Muscle layer of duodenum (tissue), 2 donors: ENCODE data around the gene CCDC179.

ENCODE experiments used
- H3K27ac ChIP-seq: one replicate; pipeline ENCODE4 v1.7.0; 2013; ENCODE audit warnings: mild to moderate bottlenecking, low read length
- H3K27me3 ChIP-seq: one replicate; pipeline ENCODE4 v1.7.0; 2013; ENCODE audit warnings: low read depth, mild to moderate bottlenecking, control low read depth, low read length
- H3K36me3 ChIP-seq, 2 donors: one replicate each; pipeline ENCODE4 v1.7.0; 2013; ENCODE audit warnings: low read length in 2 of 2, control low read depth in 1 of 2, mild to moderate bottlenecking in 1 of 2; ENCODE audit not compliant: insufficient read depth in 2 of 2, control insufficient read depth in 1 of 2
- H3K4me1 ChIP-seq, 2 donors: one replicate each; pipeline ENCODE4 v1.7.0; 2013; ENCODE audit warnings: low read length in 2 of 2, mild to moderate bottlenecking in 2 of 2, control low read depth in 1 of 2, moderate library complexity in 1 of 2; ENCODE audit not compliant: insufficient read depth in 2 of 2, control insufficient read depth in 1 of 2
- H3K4me3 ChIP-seq, 2 donors: one replicate each; pipeline ENCODE4 v1.7.0; 2013; ENCODE audit warnings: low read length in 2 of 2, low read depth in 1 of 2, mild to moderate bottlenecking in 1 of 2
- H3K9me3 ChIP-seq, 2 donors: one replicate each; pipeline ENCODE4 v1.7.0; 2013; ENCODE audit warnings: low read length in 2 of 2, control low read depth in 1 of 2, mild to moderate bottlenecking in 1 of 2; ENCODE audit not compliant: control insufficient read depth in 1 of 2
- donor health status: healthy.

The CCDC179 gene

DNA sequence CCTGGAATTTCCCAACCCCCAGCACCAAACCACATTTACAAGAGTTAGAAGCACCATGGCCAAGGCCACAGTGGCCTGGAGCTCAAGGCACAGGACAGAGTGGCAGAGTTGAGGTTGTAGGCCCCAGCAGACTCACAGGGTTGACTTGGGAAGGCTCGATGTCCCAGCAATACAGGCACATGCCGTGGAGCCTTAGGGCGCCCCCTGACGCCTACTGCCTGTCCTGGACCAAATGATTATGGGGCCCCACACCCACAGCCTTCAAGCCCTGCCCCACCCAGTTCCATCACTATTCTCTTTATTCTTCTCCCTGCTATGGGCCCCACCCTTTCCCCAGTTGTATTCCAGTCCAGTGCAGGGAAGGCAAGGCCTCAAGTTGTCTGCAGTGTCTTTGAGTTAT is at the start of gene CCDC179:
Gene CCDC179, minus strand, starts transcription at position 234 of the 400 bp plus-strand sequence. Its CDS starts 53 bp downstream, at position 181.
- no peaks in the 10 kb centered on the region for H3K27me3 ChIP-seq

GRCh38 chr11:22903782-22904181 is 43.5 kb upstream of the CCDC179 start:
- Histone ChIP-seq H3K36me3 (no peaks in the 10 kb centered on the region), H3K9me3 (no peaks in the 10 kb centered on the region), H3K4me3 (no peak overlapping the region), H3K27ac (no peak overlapping the region), H3K4me1 (no peaks in the 10 kb centered on the region), H3K27me3 (no peaks in the 10 kb centered on the region)

More for the DNA sequence above, at the start of gene CCDC179:
- H3K4me3 ChIP-seq: no peak within 1 kb of the TSS
- H3K36me3 ChIP-seq: no peaks in the 10 kb centered on the region
- H3K4me1 ChIP-seq: no peaks in the 10 kb centered on the region
- no peaks in the 10 kb centered on the region for H3K9me3 ChIP-seq
- no peak within 1 kb of the TSS for H3K27ac ChIP-seq

DNA sequence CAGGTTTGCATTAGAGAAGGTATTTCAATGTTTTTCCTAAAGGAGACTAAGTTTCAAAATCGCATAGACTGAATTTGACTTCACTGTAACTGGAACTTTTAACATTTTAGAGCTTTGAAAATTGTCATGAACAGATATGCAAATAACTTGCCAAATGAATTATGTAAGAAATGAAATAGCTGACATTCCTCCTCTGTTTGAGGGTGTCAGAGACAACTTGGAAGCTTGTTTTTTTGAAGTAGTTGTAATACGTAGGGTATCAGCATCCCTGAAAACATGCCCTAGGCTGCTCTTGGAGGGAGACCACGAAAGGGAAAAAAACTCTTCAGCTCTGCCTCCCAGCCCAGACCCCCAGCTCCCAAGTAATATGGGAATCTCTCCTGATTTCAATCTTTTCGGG is 41.3 kb upstream of the CCDC179 start:
- Histone ChIP-seq H3K9me3 (no peaks in the 10 kb centered on the region), H3K4me1 (no peaks in the 10 kb centered on the region), H3K27me3 (no peaks in the 10 kb centered on the region), H3K4me3 (no peak overlapping the region), H3K27ac (no peak overlapping the region), H3K36me3 (no peaks in the 10 kb centered on the region)

DNA sequence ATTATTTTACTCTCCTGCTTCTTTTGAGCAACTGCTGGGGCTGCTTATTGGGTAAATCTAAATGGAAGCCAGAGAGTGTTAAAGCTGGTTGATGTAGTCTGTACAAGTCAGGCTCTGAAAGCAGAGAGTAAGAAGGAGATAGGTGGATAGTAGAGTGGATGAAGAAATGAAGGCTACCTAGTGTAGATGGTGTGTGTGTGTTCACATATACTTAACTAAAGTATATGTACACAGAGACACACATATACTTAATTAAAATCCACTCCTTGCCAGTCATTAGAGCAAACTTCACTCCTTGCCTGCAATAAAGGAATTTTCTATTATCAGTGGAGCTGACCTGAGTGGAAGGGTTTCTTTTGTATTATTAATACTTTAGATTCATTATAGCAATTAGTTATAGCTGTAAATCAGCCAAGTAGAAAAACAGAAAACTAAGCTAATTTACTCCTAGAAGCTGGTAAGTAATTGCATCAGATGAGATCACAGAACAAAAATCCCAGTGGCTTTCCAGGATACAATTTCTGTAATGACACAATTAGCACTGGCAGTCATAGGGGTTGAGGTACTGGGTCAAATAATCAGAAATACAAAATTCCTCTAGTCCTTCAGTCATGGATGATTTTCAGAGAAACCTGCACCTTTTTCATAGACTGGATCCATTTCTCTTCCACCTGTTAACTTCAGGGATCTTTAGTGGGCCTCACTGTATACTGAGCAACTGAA is 40.7 kb upstream of the CCDC179 start:
- no peaks in the 10 kb centered on the region for H3K27me3 ChIP-seq
- H3K4me3 ChIP-seq: no peak overlapping the region
- no peaks in the 10 kb centered on the region for H3K4me1 ChIP-seq
- H3K36me3 ChIP-seq: no peaks in the 10 kb centered on the region
- H3K9me3 ChIP-seq: no peaks in the 10 kb centered on the region
- no peak overlapping the region for H3K27ac ChIP-seq

GRCh38 chr11:22898036-22898435 is 37.8 kb upstream of the CCDC179 start:
- H3K4me1 ChIP-seq: no peaks in the 10 kb centered on the region
- no peaks in the 10 kb centered on the region for H3K27me3 ChIP-seq
- no peak overlapping the region for H3K4me3 ChIP-seq
- no peak overlapping the region for H3K27ac ChIP-seq
- no peaks in the 10 kb centered on the region for H3K9me3 ChIP-seq
- no peaks in the 10 kb centered on the region for H3K36me3 ChIP-seq

DNA sequence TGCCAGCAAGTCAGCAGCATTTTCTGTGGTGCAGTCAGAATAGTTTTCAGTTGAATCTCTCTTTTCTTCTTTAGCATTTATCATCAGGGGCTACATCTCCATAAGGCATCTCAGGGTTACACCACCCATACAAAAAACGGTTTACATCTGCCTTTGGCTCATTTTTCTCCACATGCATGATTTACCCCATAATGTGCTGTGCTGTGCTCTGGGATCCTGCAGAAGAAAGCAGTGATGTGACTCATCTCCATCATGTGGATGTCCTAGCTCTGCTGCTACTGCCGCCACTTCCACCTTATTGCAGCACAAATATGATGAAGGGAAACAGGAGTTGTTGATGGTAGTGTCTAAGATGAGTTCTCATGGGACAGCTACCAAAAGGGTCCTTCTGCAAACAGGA is 30.0 kb upstream of the CCDC179 start:
- Histone ChIP-seq H3K27me3 (no peaks in the 10 kb centered on the region), H3K9me3 (no peaks in the 10 kb centered on the region), H3K27ac (no peak overlapping the region), H3K4me1 (no peaks in the 10 kb centered on the region), H3K36me3 (no peaks in the 10 kb centered on the region), H3K4me3 (no peak overlapping the region)

GRCh38 chr11:22884217-22884616 is 23.9 kb upstream of the CCDC179 start:
- no peaks in the 10 kb centered on the region for H3K36me3 ChIP-seq
- no peak overlapping the region for H3K27ac ChIP-seq
- H3K4me3 ChIP-seq: no peak overlapping the region
- H3K9me3 ChIP-seq: no peaks in the 10 kb centered on the region
- no peaks in the 10 kb centered on the region for H3K4me1 ChIP-seq
- H3K27me3 ChIP-seq: no peaks in the 10 kb centered on the region

GRCh38 chr11:22879630-22880029 is 19.4 kb upstream of the CCDC179 start:
- Histone ChIP-seq H3K36me3 (no peaks in the 10 kb centered on the region), H3K27me3 (no peaks in the 10 kb centered on the region), H3K4me3 (no peak overlapping the region), H3K9me3 (no peaks in the 10 kb centered on the region), H3K4me1 (no peaks in the 10 kb centered on the region), H3K27ac (no peak overlapping the region)

DNA sequence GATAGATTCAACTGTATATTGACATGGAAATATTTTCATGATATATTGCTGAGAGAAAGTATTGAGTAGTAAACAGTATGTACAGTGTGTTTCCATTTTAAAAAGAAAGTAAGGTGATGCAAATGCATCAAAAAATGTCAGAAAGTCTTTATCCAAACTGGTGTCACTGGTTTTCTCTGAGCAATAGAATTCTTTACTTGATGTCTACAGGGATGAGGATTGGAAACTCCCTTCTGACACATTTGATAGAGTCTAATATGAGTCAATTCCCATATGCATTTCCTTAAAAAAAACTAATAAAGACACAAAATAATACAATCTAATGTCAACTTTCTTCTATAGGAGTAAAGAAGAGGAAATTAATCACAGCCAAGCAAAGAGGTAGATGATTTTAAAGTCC is 18.3 kb upstream of the CCDC179 start:
- Histone ChIP-seq H3K9me3 (no peaks in the 10 kb centered on the region), H3K4me1 (no peaks in the 10 kb centered on the region), H3K4me3 (no peak overlapping the region), H3K36me3 (no peaks in the 10 kb centered on the region), H3K27ac (no peak overlapping the region), H3K27me3 (no peaks in the 10 kb centered on the region)

GRCh38 chr11:22878039-22878438 is 17.8 kb upstream of the CCDC179 start:
- Histone ChIP-seq H3K4me3 (no peak overlapping the region), H3K27me3 (no peaks in the 10 kb centered on the region), H3K9me3 (no peaks in the 10 kb centered on the region), H3K27ac (no peak overlapping the region), H3K4me1 (no peaks in the 10 kb centered on the region), H3K36me3 (no peaks in the 10 kb centered on the region)

GRCh38 chr11:22875869-22876473 is 15.7 kb upstream of the CCDC179 start:
- Histone ChIP-seq H3K4me3 (no peak overlapping the region), H3K27ac (no peak overlapping the region), H3K36me3 (no peaks in the 10 kb centered on the region), H3K9me3 (no peaks in the 10 kb centered on the region), H3K27me3 (no peaks in the 10 kb centered on the region), H3K4me1 (no peaks in the 10 kb centered on the region)

- Histone ChIP-seq H3K4me1 (no peaks in the 10 kb centered on the region), H3K27ac (no peak overlapping the region), H3K27me3 (no peaks in the 10 kb centered on the region), H3K36me3 (no peaks in the 10 kb centered on the region), H3K9me3 (no peaks in the 10 kb centered on the region), H3K4me3 (no peak overlapping the region)
Measured at GRCh38 chr11:22869325-22869724, 9.1 kb upstream of the CCDC179 start.
